ENCODE data around the gene YWHAQ.
"Not testable (repeated sequence)": the region's sequence is repeated elsewhere in the genome, so short reads cannot be mapped to it uniquely, and the experiment has no call there.

Gene YWHAQ

GRCh38 chr2:9630117-9630735, 571 bp downstream of the YWHAQ start:
- no peak for DNase-seq

GRCh38 chr2:9629222-9630116, 1.3 kb downstream of the YWHAQ start:
- DNase-seq = peak; percentile 46

GRCh38 chr2:9627310-9627709, 3.5 kb downstream of the YWHAQ start:
- no peak for DNase-seq

DNA sequence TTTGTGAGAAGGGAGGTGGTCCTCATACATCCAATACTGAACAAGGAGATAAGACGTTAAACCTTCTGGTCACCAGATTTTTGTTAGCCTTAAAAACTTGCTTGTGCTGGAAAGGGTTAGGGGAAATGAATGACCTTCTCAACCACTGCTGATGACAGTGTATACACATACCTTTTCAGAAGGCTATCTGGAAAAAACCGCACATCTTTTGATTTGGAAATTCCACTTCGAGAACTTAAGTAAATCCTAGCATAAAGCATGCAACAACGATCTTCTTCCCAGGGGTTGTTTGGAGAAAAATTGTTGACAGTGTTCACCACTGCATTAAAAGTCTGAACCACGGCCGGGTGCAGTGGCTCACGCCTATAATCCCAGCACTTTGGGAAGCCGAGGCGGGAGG, 7.6 kb downstream of the YWHAQ start:
- DNase-seq = no peak

DNA sequence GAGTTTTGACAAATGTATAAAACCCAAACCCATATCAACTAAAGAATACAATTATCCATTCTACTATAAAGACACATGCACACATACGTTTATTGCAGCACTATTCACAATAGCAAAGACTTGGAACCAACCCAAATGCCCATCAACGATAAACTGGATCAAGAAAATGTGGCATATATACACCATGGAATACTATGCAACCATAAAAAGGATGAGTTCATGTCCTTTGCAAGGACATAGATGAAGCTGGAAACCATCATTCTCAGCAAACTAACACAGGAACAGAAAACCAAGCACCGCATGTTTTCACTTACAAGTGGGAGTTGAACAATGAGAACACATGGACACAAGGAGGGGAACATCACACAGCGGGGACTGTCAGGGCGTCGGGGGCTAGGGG, 9.1 kb downstream of the YWHAQ start:
- not testable (repeated sequence) for DNase-seq

GRCh38 chr2:9618410-9618809, 12.4 kb downstream of the YWHAQ start:
- no peak for DNase-seq

DNA sequence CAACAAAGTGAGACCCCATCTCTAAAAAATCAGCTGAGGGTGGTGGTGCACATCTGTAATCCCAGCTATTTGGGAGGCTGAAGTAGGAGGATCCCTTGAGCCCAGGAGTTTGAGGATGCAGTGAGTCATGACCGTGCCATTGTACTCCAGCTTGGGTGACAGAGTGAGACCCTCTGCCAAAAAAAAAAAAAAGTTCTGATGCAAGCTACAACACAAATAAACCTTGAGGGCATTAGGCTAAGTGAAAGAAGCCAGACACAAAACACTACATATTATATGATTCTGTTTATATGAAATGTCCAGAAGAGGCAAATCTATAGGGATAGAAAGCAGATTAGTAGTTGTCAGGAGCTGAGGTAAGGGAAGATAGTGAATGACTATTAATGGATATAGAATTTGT, 13.0 kb downstream of the YWHAQ start:
- DNase-seq = no peak

DNA sequence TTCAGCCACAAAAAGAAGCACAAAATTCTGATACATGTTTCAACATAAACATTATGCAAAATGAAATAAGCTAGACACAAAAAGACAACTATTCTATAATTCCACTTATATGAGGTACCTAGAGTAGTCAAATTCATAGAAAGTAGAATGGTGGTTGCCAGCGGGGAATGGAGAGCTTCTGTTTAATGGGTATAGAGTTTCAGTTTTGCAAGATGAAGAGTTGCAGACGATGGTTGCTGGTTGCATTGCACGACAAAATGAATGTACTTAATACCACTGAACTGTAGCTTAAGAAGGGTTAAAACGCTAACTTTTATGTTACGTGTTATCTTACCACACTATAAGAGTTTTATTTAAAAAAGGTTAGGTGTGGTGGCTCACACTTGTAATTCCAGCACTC, 13.5 kb downstream of the YWHAQ start:
- no peak for DNase-seq

- no peak for DNase-seq
These were observed 16.2 kb downstream of the YWHAQ start for GRCh38 chr2:9614562-9614961.

DNA sequence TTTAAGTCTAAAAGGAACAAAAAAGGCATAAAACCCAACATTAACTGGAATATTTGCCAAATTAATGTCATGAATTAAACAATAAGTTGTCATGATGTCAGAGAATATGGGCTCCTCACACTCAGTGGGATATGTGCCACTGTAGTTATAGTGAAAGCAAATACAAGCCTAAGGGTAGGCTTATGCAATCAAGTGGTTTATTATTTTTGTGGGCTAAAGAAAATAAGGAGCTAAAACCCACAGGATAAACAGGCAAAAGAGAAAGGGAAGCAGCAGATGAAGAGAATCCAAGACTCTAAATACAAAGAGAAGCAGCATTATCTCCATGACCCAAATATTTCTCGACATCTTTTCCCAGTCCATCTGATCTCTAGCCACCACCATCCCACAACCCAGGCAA, 17.5 kb downstream of the YWHAQ start:
- peak; percentile 70 for DNase-seq

- DNase-seq = not testable (repeated sequence)
These were observed 19.3 kb downstream of the YWHAQ start for GRCh38 chr2:9611549-9611912.

- DNase-seq = no peak
These were observed 19.8 kb downstream of the YWHAQ start for GRCh38 chr2:9610781-9611548.

- not testable (repeated sequence) for DNase-seq
These were observed 22.3 kb downstream of the YWHAQ start for GRCh38 chr2:9608491-9608890.

- DNase-seq = no peak
These were observed 28.4 kb downstream of the YWHAQ start for GRCh38 chr2:9602412-9602811.

- DNase-seq = no peak
These were observed 29.4 kb downstream of the YWHAQ start for GRCh38 chr2:9601397-9601796.

GRCh38 chr2:9599430-9599829, 31.4 kb downstream of the YWHAQ start:
- DNase-seq = no peak

- no peak for DNase-seq
These were observed 34.0 kb downstream of the YWHAQ start for GRCh38 chr2:9596621-9597311.

DNA sequence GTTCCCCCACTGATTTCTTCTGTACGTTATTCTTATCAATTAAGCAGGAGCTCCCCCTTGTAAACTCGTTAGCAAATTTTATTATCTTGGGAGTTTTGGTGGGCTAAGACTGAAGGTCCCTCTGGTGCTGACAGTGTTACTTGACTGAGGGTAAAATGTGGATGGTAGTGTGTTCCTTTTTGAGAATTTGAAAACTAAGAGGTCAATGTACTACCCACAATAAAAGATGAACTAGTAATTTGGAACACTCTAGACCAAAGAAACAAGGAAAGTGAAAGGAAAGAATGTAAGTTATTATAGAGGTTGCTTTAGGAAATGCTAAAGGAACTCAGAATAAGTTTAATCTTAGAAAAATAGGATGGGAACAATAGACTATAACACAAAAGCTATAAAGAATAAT, 35.1 kb downstream of the YWHAQ start:
- DNase-seq = no peak

DNA sequence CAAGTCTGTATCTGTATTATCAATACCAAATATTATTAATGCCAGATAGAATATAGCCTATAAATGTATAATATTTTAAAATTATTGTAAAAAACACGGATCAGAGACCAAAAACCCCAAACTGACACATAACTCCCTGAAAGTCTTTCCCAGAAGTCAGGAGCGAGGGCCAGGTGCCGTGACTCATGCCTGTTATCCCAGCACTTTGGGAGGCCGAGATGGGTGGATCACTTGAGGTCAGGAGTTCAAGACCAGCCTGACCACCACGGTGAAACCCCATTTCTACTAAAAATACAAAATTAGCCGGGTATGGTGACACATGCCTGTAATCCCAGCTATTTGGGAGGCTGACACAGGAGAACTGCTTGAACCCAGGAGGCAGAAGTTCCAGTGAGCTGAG, 35.5 kb downstream of the YWHAQ start:
- DNase-seq = not testable (repeated sequence)

DNA sequence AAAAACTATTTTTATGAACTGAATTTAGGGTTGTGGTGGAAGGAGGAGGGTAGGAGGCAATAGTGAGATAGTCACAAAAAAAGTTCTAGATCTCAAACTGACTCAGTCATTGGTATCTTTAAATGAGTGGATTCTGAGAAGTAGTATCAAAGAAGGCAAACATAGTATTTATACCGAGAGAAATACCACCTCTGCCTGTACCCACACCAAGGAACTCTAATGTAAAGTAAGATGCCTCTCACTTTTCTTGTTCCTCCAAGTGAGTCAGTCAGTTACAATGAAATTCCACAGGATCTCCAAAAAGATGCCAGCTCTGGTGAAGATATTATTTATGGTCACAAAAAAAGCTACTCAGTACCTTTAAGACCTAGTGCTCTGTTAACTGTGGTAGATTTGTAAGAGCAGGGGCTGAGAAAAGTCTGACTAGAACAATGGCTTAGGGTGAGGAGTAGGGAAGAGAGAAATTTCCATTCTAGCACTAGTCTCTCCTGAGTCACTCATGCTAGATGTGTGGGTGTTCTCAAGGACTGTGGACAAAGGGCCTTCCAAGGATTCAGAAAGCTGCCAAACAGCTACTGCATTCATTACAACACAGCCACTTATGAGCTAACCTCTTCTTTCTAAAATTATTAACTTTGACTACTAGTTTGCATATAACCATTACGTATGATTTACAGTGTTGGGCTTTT, 36.3 kb downstream of the YWHAQ start:
- DNase-seq = peak; percentile 91

DNA sequence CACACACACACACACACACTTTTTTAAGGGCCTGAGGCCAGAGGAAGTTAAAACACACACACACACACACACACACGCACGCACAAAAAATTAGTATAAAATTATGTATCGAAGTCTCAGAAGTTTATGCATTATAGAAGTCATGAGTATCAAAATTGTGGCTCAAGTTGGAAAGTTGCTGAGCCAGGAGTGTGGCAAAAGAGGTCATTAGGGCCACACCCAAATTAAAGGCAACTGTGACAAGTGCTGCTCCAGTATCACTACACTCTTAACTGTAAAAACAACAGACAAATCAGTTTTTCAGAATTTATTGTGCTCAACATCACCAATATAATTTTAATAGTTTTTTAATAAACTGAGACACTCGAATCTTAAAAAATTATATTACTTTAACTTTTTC, 36.9 kb downstream of the YWHAQ start:
- no peak for DNase-seq

DNA sequence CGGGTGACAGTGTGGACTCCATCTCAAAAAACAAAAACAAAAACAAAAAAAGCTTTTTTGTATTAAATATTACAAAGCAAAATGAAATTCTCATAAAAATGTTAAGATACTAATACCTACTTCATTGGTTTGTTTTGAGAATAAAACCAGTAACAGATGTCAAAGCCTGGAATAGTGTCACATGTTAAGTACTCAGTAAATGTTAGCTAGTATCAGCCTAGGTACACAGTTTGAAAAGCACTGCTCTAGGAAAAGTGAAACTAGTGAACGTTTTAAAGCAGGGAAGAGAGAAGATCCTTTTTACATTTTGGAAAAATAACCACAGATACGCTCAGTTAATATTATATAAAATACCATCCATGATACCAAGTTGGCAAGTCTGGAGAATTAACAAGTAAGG, 38.1 kb downstream of the YWHAQ start:
- DNase-seq = no peak

DNA sequence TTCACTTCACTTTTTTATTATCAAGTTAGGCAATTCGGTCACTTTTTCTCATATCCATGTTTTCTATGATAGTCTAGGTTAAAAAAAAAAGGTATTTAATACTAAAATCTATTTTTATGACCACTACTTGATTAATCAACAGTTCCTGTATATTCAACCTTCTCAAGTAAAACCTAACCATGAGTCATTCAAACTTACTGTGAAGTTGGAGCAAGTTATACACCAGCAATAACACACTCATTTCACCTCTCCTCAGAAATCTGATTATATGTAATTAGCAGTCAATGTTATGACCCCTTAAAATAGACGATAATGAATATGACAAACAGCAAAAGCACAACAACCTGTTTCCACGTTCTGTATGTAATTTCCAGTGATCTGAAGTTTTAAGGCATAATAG, 40.2 kb downstream of the YWHAQ start:
- peak; percentile 20 for DNase-seq
